Panc1 (cell line): ENCODE measurements around the gene CHRNA5. TPM values are rescaled to one million over a fixed set of nuclear protein-coding genes. Genes with fewer than 3 reads are reported as not detected.
A peak's percentile ranks its signal among the peaks of the same experiment; 100 is the strongest.
"Not testable (repeated sequence)": the region's sequence is repeated elsewhere in the genome, so short reads cannot be mapped to it uniquely, and the experiment has no call there.

Experiments
- ATAC-seq: fragments of 200-7000 bp; cut with Tn5 transposase; 2 replicates; pipeline ENCODE4 v1.9.1; 2020; ENCODE audit warnings: mild to moderate bottlenecking, moderate library complexity
- BruUV-seq: library from RNA; stranded (reverse); fragments of 400-500 nt; replicated peaks from 2 replicates; lab custom pipeline; 2021; lab: Mats Ljungman, UMichigan
- CTCF ChIA-PET: fragments of 300-600 bp; sonication (Branson Sonifier 250); formaldehyde crosslinking; loops from one replicate; lab custom pipeline; 2022; ENCODE audit warnings: antibody characterized with exemption; lab: Charles Lee
- POLR2A ChIA-PET: fragments of 300-600 bp; sonication (Branson Sonifier 250); formaldehyde crosslinking; loops from one replicate; lab custom pipeline; 2022; ENCODE audit warnings: antibody characterized with exemption; lab: Charles Lee
- DNase-seq: peaks from one replicate; pipeline ENCODE4 v3.0.0-alpha.2; 2010; ENCODE audit warnings: low read depth, low spot score
- H3K27ac ChIP-seq: 2 replicates; pipeline ENCODE4 v1.5.1; 2011; ENCODE audit warnings: mild to moderate bottlenecking, low read length, inconsistent platforms
- H3K27me3 ChIP-seq: fragments of 200-500 bp; sonication (Bioruptor generic); 2 replicates; pipeline ENCODE4 v1.6.0; 2014; ENCODE audit warnings: low read length, inconsistent platforms; ENCODE audit not compliant: control insufficient read depth, insufficient read depth
- H3K36me3 ChIP-seq: fragments of 200-500 bp; sonication (Bioruptor generic); 2 replicates; pipeline ENCODE4 v1.5.1; 2014; ENCODE audit warnings: inconsistent platforms, mild to moderate bottlenecking, low read length, moderate library complexity; ENCODE audit not compliant: control insufficient read depth, insufficient read depth
- H3K4me1 ChIP-seq: 2 replicates; pipeline ENCODE4 v1.5.1; 2011; ENCODE audit warnings: inconsistent platforms, mild to moderate bottlenecking, low read length, moderate library complexity; ENCODE audit not compliant: control insufficient read depth, insufficient read depth
- H3K4me3 ChIP-seq, 2 experiments: 2 replicates each; pipeline ENCODE4 v1.5.1; 2011 to 2012; ENCODE audit warnings: low read depth in 2 of 2, low read length in 2 of 2, mild to moderate bottlenecking in 2 of 2, inconsistent platforms in 1 of 2, moderate library complexity in 1 of 2
- H3K9me3 ChIP-seq: fragments of 200-500 bp; sonication (Bioruptor generic); 2 replicates; pipeline ENCODE4 v1.5.1; 2014; ENCODE audit warnings: low read depth, mild to moderate bottlenecking, inconsistent platforms, low read length, moderate library complexity; ENCODE audit not compliant: control insufficient read depth, insufficient read depth
- POLR2AphosphoS5 ChIP-seq: IDR thresholded peaks from 2 replicates; pipeline ENCODE4 v1.6.1; 2012; ENCODE audit warnings: mild to moderate bottlenecking, low read depth, low read length, moderate library complexity
- REST ChIP-seq, 2 experiments: IDR thresholded peaks; 2 replicates each; pipeline ENCODE4 v1.6.1; 2011 to 2012; ENCODE audit warnings: low read depth in 2 of 2, control low read depth in 1 of 2, low read length in 1 of 2, mild to moderate bottlenecking in 1 of 2, moderate library complexity in 1 of 2; ENCODE audit not compliant: insufficient read depth in 1 of 2
- SIN3A ChIP-seq: IDR thresholded peaks from 2 replicates; pipeline ENCODE4 v1.6.1; 2012; ENCODE audit warnings: low read depth, mild to moderate bottlenecking, low read length, moderate library complexity, borderline replicate concordance; ENCODE audit not compliant: insufficient read depth
- TCF7L2 ChIP-seq: IDR thresholded peaks from 2 replicates; pipeline ENCODE4 v1.6.1; 2011; ENCODE audit warnings: mild to moderate bottlenecking, low read depth, low read length, inconsistent platforms
- in situ Hi-C: cut with HindIII; loops from 2 replicates; pipeline ENCODE4 v1.10.0; 2016; ENCODE audit warnings: low sequenced_read_pairs, low pct_unique_long_range_greater_than_20kb
- intact Hi-C: fragments of 100-400 bp; cut with micrococcal nuclease; formaldehyde crosslinking; loops from one replicate; pipeline ENCODE4 v1.10.0; 2022; ENCODE audit not compliant: unreplicated experiment
- total RNA-seq: library from RNA; stranded (reverse); gene quantifications from one replicate; pipeline ENCODE4 v1.2.1, GENCODE V29; 2021; ENCODE audit not compliant: unreplicated experiment
- TF ChIP-seq, protein P1 (sequence below): fragments of 450-650 bp; IDR thresholded peaks from 2 replicates; pipeline ENCODE4 v1.5.1; 2017; ENCODE audit warnings: mild to moderate bottlenecking

Gene CHRNA5
- total RNA-seq, 1 experiment from 2014 or later, result 52.4 TPM

- intact Hi-C loops (no loop called here), in situ Hi-C loops (no loop called here)
- DNase-seq, result no peak
- peaks cover 23% of the 10 kb centered on the region for H3K36me3 ChIP-seq
- 0 out of 2 replicates have a peak, but pooled peaks have one; percentile 20 for ATAC-seq
- H3K9me3 ChIP-seq, result no peaks in the 10 kb centered on the region
- no peak overlapping the region for H3K4me3 ChIP-seq
- TF ChIP-seq REST (IDR thresholded peaks at IDR 0.05; ENCODE audit: insufficient read depth in 1 of 2, low read depth in 2 of 2, low read length in 1 of 2) (no peak), POLR2AphosphoS5 (no peak), SIN3A (no peak), TCF7L2 (no peak)
- TF ChIP-seq, protein P1, sequence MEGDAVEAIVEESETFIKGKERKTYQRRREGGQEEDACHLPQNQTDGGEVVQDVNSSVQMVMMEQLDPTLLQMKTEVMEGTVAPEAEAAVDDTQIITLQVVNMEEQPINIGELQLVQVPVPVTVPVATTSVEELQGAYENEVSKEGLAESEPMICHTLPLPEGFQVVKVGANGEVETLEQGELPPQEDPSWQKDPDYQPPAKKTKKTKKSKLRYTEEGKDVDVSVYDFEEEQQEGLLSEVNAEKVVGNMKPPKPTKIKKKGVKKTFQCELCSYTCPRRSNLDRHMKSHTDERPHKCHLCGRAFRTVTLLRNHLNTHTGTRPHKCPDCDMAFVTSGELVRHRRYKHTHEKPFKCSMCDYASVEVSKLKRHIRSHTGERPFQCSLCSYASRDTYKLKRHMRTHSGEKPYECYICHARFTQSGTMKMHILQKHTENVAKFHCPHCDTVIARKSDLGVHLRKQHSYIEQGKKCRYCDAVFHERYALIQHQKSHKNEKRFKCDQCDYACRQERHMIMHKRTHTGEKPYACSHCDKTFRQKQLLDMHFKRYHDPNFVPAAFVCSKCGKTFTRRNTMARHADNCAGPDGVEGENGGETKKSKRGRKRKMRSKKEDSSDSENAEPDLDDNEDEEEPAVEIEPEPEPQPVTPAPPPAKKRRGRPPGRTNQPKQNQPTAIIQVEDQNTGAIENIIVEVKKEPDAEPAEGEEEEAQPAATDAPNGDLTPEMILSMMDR, result no peak
- H3K4me1 ChIP-seq, result no peaks in the 10 kb centered on the region
- H3K27me3 ChIP-seq, result no peaks in the 10 kb centered on the region
- CTCF ChIA-PET, result no interaction called here
- H3K27ac ChIP-seq, result no peak overlapping the region
- BruUV-seq, result no TSS peak
- POLR2A ChIA-PET, result no interaction called here
These were observed 13.4 kb upstream of the CHRNA5 start for GRCh38 chr15:78551902-78552301.

DNA sequence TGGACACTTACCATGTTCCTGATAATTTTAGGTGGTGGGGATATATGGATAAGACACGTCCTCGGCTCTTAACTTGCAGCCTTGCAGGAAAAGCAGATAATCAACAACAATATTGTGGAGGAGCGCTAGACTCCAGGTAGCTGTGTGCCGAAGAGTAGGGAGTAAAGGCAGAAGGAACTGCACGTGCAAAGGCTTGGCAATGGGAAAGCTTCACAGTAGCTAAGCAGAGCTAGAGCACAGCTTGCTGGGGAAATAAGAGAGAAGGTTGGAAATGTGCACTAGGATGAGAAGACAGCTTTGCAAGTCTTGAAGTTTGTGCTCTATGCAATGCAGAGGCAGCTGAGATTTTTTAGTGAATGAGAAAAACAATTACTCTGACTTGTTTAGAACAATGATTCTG lies 12.7 kb upstream of the CHRNA5 start:
- ChIA-PET POLR2A (interaction anchor here (0.7 kb wide), 1 partner anchor 13 kb away, joined by 3 read pairs; the partner anchor contains the start of gene CHRNA5), CTCF (interaction anchor here (0.5 kb wide), 1 partner anchor 72 kb away, joined by 4 read pairs; no protein-coding TSS in a partner anchor)
- H3K4me1 ChIP-seq, result no peaks in the 10 kb centered on the region
- no peak for TF ChIP-seq TCF7L2
- no peak for TF ChIP-seq REST (IDR thresholded peaks at IDR 0.05; ENCODE audit: insufficient read depth in 1 of 2, low read depth in 2 of 2, low read length in 1 of 2)
- no peak for TF ChIP-seq SIN3A
- no peak overlapping the region for H3K4me3 ChIP-seq
- in situ Hi-C loops (no loop called here), intact Hi-C loops (no loop called here)
- no TSS peak for BruUV-seq
- no peak overlapping the region for H3K27ac ChIP-seq
- peaks cover 18% of the 10 kb centered on the region for H3K36me3 ChIP-seq
- H3K27me3 ChIP-seq, result no peaks in the 10 kb centered on the region
- H3K9me3 ChIP-seq, result no peaks in the 10 kb centered on the region
- no peak for DNase-seq
- ATAC-seq, result no peak

DNA sequence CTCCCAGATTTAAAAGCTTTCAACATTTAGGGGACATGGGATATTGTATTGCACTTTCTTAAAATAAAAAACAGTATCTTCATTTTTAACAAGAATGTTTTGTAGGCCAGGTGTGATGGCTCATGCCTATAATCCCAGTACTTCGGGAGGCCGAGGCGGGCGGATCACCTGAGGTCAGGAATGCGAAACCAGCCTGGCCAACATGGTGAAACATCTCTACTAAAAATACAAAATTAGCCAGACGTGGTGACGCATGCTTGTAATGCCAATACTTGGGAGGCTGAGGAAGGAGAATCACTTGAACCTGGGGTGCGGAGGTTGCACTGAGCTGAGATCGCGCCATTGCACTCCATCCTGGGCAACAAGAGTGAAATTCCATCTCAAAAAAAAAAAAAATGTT lies 5.1 kb upstream of the CHRNA5 start:
- in situ Hi-C loops, H3K9me3 ChIP-seq, H3K4me3 ChIP-seq, POLR2A ChIA-PET, intact Hi-C loops, CTCF ChIA-PET, H3K36me3 ChIP-seq, H3K27ac ChIP-seq, ATAC-seq, H3K27me3 ChIP-seq, BruUV-seq, H3K4me1 ChIP-seq, DNase-seq: not testable (repeated sequence)
